Effector CD4-positive, alpha-beta T cell (primary cell): ENCODE measurements around the gene VAMP2.

Source experiments
- DNase-seq: peaks from one replicate; pipeline ENCODE4 v3.0.0-alpha.2; 2020

Gene VAMP2

DNA sequence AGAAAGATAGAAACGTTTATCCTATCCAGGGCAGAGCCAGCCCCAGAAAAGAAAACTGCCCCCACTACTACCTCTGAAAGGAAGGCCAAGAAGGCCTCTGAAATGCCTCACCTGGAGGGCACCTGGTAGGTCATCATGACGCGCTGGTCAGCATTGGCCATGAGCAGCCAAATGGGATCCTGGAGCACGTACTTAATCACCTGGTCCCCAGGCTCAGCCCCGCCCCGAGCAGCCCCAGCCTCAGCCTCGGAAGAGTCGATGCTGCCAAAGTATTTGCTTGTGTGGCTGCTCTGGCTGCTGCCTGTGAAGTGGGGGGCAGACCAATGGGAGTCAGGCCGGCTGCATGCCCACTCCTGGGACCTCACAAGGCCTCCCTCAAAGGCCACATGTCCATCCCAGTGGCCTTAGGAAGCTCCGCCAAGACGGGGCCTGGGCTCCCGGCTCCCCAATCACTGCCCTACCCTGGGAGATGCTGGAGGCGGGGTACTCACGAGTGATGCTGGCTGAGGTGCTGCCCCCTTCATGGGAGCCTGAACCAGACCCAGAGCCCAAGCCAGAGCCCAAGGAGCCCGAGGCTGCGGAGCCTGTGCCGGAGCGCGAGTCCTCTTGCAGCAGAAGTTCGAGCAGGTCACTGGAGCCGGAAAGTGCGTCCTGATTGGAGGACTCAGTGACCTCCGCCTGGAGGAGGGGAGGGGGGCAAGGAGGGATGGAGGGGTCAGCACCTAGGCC is 20.4 kb downstream of the VAMP2 start:
- peak; percentile 6 for DNase-seq

GRCh38 chr17:8141741-8142140 is 21.0 kb downstream of the VAMP2 start:
- DNase-seq = no peak

- no peak for DNase-seq
Observed at GRCh38 chr17:8141045-8141444, 21.7 kb downstream of the VAMP2 start.

GRCh38 chr17:8140065-8141029 is 22.4 kb downstream of the VAMP2 start:
- peak; percentile 6 for DNase-seq

- DNase-seq = peak; percentile 87
Observed at GRCh38 chr17:8138672-8139371, 23.9 kb downstream of the VAMP2 start.

DNA sequence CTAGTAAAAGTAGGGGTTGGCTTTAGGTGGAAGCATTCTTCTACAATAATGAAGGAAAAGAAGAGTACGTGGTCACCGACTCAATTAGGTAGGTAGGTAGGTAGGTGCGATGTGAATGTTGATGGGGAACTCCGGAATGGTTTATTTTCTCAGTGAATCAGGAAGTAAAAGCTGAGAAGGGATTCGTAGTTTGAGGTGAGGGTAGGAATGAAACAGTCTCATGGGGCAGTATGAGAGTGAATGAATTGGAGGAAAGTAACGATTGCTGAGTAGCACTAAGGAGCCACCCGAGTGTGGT is 24.4 kb downstream of the VAMP2 start:
- no peak for DNase-seq

DNA sequence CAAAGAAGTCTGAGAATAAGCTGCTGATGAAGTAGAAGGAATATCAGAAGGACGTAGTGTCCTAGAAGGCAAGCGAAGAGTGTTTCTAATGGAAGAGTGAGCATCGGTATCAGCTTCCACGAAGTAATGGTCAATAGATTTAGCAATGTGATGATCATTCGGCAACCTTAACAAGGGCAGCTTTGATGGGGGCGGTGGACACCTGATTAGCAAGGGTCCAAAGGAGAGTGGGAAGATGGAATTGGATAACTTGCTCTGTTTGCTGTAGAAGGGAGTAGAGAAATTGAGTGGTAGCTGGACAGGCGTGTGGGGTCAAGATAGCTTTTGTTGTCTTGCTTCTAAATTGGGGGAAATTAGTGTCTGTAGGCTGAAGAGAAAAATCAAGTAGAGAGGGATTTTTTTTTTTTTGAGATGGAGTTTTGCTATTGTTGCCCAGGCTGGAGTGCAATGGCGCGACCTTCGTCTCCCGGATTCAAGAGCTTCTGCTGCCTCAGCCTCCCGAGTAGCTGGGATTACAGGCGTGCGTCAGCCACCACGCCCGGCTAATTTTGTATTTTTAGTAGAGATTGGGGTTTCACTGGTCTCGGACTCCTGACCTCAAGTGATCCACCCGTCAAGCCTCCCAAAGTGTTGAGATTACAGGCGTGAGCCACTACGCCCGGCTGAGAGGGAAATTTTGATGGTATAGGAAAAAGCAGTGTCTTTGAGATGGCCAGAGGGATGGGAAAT is 24.9 kb downstream of the VAMP2 start:
- DNase-seq = no peak

DNA sequence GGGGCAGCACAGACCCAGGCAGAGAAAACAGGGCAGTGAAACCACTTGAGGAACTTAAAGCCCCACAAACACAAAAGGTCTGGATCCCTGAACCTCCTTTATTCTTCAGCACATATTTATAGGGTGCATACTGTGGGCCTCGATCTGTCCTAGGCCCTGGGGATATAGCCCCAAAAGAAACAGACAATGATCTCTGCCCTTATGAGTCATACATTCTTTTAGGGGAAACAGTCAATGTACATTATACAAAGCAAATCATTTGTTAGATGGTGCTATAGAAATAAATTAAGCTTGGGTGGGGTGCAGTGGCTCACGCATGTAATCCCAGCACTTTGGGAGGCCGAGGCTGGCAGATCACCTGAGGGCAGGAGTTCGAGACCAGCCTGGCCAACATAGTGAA is 28.8 kb downstream of the VAMP2 start:
- no peak for DNase-seq

- DNase-seq = no peak
Observed at GRCh38 chr17:8133399-8133798, 29.3 kb downstream of the VAMP2 start.

DNA sequence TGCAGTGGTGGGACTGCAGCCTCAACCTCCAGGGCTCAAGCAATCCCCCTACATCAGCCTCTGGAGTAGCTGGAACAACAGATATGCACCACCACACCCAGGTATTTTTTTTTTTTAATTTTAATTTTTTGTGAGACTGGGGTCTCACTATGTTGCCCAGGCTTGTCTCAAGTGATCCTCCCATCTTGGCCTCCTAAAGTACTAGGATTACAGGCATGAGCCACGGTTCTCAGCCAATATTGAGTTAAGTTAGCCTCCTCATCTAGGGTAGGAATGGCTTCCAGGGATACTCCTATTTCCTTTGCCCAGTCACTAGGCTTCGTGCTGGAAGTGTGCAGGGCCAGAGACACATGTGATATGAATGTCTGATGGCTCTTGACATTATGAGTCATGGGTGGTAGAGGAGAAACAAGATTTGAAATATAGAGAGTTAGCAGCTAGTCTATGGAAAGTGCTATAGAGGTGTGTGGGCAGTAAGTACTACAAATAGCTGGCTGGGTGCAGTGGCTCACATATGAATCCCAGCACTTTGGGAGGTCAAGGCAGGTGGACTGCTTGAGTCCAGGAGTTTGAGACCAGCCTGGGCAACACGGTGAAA is 30.8 kb downstream of the VAMP2 start:
- DNase-seq = no peak

DNA sequence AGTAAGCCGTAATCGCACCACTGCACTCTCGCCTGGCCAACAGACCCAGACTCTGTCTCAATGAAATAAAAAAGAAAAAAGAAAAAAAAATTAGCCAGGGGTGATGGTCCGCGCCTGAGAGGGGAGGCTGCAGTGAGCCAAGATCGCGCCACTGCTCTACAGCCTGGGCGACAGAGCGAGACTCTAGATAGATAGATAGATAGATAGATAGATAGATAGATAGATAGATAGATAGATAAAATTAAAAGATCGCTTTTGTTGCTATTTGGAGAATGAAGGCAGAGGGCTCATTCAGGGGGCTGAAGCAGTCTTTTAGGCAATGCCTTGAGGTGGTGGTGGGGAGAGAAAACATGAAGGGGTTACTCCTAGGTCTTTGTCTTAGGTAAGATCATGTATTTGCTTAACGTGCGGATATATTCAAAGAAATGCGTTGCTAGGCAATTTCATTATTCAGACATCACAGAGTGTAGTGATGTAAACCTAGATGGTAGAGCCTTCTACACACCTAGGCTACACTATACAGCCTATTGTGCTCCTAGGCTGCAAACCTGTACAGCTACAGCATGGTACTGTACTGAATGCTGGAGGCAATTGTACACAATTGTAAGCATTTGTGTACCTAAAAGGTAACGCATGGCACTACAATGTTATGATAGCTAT is 34.5 kb downstream of the VAMP2 start:
- DNase-seq = no peak

DNA sequence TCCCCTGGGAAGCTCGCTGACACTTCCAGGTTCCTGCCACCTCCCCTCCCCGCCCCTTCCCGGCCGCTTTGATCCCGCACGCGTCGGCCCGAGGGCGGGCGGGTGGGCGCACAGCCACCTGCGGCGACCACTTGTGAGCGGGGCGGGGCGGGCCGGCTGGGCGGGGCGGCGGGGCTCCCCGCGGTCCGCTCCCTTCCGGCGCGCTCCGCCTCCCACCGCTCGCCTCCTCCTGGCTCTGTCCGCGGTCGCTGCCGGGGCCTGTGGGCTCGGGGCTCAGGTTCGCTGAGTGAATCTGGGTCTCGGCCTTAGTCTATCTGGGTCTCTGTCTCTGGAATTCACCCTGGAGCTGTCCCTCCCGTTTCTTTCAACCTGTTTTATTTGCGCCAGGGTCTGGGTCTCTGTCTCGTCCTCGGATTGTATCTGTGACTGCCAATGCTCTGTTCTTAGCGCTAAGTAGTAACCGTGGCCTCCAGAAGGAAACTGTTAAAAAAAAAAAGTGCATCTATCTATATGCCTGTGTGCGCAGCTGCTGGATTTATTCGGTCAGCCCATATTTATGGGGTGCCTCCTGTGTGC is 36.2 kb downstream of the VAMP2 start:
- peak; percentile 20 for DNase-seq

GRCh38 chr17:8125947-8126490 is 36.7 kb downstream of the VAMP2 start:
- DNase-seq = no peak

- DNase-seq = peak; percentile 80
Observed at GRCh38 chr17:8125154-8125946, 37.4 kb downstream of the VAMP2 start.

- no peak for DNase-seq
Observed at GRCh38 chr17:8124350-8125153, 38.2 kb downstream of the VAMP2 start.

- no peak for DNase-seq
Observed at GRCh38 chr17:8123695-8124349, 38.9 kb downstream of the VAMP2 start, which contains the start of gene HES7. Gene HES7, minus strand, starts transcription at chr17:8124106. Its CDS starts 22 bp downstream, at chr17:8124084.

DNA sequence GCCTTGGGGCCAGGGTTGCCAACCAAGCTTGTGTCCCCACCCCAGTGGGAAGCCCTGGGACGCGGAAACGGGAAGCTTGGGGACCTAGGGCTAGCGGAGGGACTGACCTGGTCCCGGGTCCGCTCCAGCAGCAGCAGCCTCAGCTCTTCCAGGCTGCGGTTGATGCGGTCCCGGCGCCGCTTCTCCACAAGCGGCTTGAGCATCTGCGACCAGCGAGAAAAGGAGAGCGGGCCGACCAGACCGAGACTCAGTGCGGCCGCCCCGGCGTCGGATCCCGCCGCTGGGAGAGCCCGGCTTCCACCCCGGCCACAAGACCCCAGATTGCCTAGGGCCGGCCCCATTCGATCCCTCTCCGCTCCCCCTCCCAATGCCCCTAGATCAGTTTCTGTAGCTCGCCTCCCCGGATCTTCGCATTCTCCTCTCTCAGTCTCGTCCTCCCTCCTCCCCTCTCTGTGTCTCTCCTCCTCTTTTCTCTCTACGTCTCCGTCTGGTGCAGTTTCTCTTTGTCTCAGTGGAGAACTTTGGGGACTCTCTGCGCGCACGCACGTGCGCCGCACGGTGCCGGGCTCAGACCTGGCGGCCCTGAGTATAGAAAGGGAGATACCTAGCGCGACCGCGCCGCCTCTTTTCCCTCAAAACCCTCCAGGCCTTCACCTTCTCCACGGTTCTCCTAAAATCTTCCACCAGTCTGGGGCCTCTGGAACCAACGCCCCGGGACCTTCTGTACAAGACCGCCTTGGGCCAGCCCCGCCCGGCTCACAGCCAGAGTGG is 39.6 kb downstream of the VAMP2 start:
- peak; percentile 24 for DNase-seq

- no peak for DNase-seq
Observed at GRCh38 chr17:8122422-8122923, 40.3 kb downstream of the VAMP2 start.
